Liver (tissue), 9 donors: ENCODE data around the gene EPS8. TPM values are rescaled to one million over a fixed set of nuclear protein-coding genes. Genes with fewer than 3 reads are reported as not detected.

Experiments
- DNase-seq: peaks from one replicate; pipeline ENCODE4 v3.0.0-alpha.2; 2017; ENCODE audit warnings: low spot score
- H3K27ac ChIP-seq, 2 donors: one replicate each; pipeline ENCODE4 v1.7.0; 2013; ENCODE audit warnings: inconsistent platforms in 2 of 2, low read length in 2 of 2, control low read depth in 1 of 2, low read depth in 1 of 2, mild to moderate bottlenecking in 1 of 2
- H3K27me3 ChIP-seq, 4 donors: one replicate each; pipeline versions ENCODE4 v1.6.1 to v1.7.0; 2013; ENCODE audit warnings: low read length in 3 of 4, inconsistent platforms in 1 of 4, mild to moderate bottlenecking in 1 of 4, moderate library complexity in 1 of 4; ENCODE audit not compliant: control insufficient read depth in 4 of 4, insufficient read depth in 4 of 4
- H3K36me3 ChIP-seq, 4 donors: one replicate each; pipeline versions ENCODE4 v1.6.1 to v1.7.0; 2013; ENCODE audit warnings: low read length in 3 of 4, mild to moderate bottlenecking in 3 of 4, low read depth in 1 of 4, moderate library complexity in 1 of 4; ENCODE audit not compliant: control insufficient read depth in 4 of 4, insufficient read depth in 3 of 4
- H3K4me1 ChIP-seq, 4 donors: one replicate each; pipeline versions ENCODE4 v1.6.1 to v1.7.0; 2013; ENCODE audit warnings: low read length in 3 of 4, mild to moderate bottlenecking in 3 of 4, moderate library complexity in 1 of 4; ENCODE audit not compliant: control insufficient read depth in 4 of 4, insufficient read depth in 4 of 4
- H3K4me3 ChIP-seq, 3 donors: one replicate each; pipeline versions ENCODE4 v1.6.1 to v1.7.0; 2013; ENCODE audit warnings: low read length in 3 of 3, control low read depth in 1 of 3, low read depth in 1 of 3, mild to moderate bottlenecking in 1 of 3
- H3K9ac ChIP-seq, 2 donors: one replicate each; pipeline ENCODE4 v1.7.0; 2013; ENCODE audit warnings: low read length in 2 of 2, mild to moderate bottlenecking in 2 of 2, moderate library complexity in 2 of 2, control low read depth in 1 of 2, low read depth in 1 of 2
- H3K9me3 ChIP-seq, 4 donors: one replicate each; pipeline versions ENCODE4 v1.6.1 to v1.7.0; 2013; ENCODE audit warnings: low read length in 3 of 4; ENCODE audit not compliant: control insufficient read depth in 4 of 4
- ATF3 ChIP-seq: IDR thresholded peaks from 2 replicates; pipeline ENCODE4 v1.6.1; 2016; ENCODE audit warnings: antibody characterized with exemption
- CTCF ChIP-seq: fragments of 150-350 bp; IDR thresholded peaks from 2 replicates; pipeline ENCODE4 v1.5.1; 2017; ENCODE audit warnings: improper control_type of control experiment, low read depth, low read length; ENCODE audit not compliant: missing input control
- FOXA1 ChIP-seq: IDR thresholded peaks from 2 replicates; pipeline ENCODE4 v1.6.1; 2016; ENCODE audit warnings: antibody characterized with exemption
- FOXA2 ChIP-seq: IDR thresholded peaks from 2 replicates; pipeline ENCODE4 v1.6.1; 2016; ENCODE audit warnings: antibody characterized with exemption
- GABPA ChIP-seq, 2 donors: IDR thresholded peaks in 1 of 2; conservative IDR thresholded peaks in 1 of 2; 2 replicates each; pipeline ENCODE4 v1.6.1; 2016; ENCODE audit warnings: antibody characterized with exemption in 2 of 2, mild to moderate bottlenecking in 1 of 2, moderate library complexity in 1 of 2
- MAX ChIP-seq: IDR thresholded peaks from 2 replicates; pipeline ENCODE4 v1.6.1; 2016; ENCODE audit warnings: antibody characterized with exemption
- NR2F2 ChIP-seq: IDR thresholded peaks from 2 replicates; pipeline ENCODE4 v1.6.1; 2016; ENCODE audit warnings: antibody characterized with exemption
- RAD21 ChIP-seq, 2 donors: IDR thresholded peaks; 2 replicates each; pipeline ENCODE4 v1.6.1; 2016; ENCODE audit warnings: antibody characterized with exemption in 2 of 2, mild to moderate bottlenecking in 2 of 2
- REST ChIP-seq: IDR thresholded peaks from 2 replicates; pipeline ENCODE4 v1.6.1; 2016; ENCODE audit warnings: antibody characterized with exemption, mild to moderate bottlenecking
- RXRA ChIP-seq, 2 donors: IDR thresholded peaks; 2 replicates each; pipeline ENCODE4 v1.6.1; 2017 to 2018; ENCODE audit warnings: antibody characterized with exemption in 2 of 2, mild to moderate bottlenecking in 1 of 2
- SP1 ChIP-seq: IDR thresholded peaks from 2 replicates; pipeline ENCODE4 v1.6.1; 2018; ENCODE audit warnings: antibody characterized with exemption, mild to moderate bottlenecking
- TAF1 ChIP-seq: conservative IDR thresholded peaks from 2 replicates; pipeline ENCODE4 v1.6.1; 2016; ENCODE audit warnings: antibody characterized with exemption, mild to moderate bottlenecking
- YY1 ChIP-seq: IDR thresholded peaks from 2 replicates; pipeline ENCODE4 v1.6.1; 2016; ENCODE audit warnings: antibody characterized with exemption, mild to moderate bottlenecking
- ZBTB33 ChIP-seq: IDR thresholded peaks from 2 replicates; pipeline ENCODE4 v1.6.1; 2016; ENCODE audit warnings: antibody characterized with exemption
- WGBS: extraction: QIAGEN DNeasy Blood & Tissue Kit; methylation state at CpG from one replicate; pipeline ENCODE4 v1.1.7; 2013; 5-methylcytosine and 5-hydroxymethylcytosine counted together
- polyA plus RNA-seq, 2 donors: library from polyadenylated mRNA; stranded (reverse) in 1 of 2; unstranded in 1 of 2; fragments of 200-250 nt in 1 of 2; fragments of >200 nt in 1 of 2; fragmentation: Nextera tagmentation in 1 of 2; extraction: Ambion mirVana in 1 of 2; gene quantifications; one replicate each; pipeline versions ENCODE4 v1.2.1 to v1.2.3, GENCODE V29; 2013 to 2015
- total RNA-seq, 2 donors: library from RNA; depleted of rRNA; stranded (reverse); fragments of >200 nt; gene quantifications; one replicate each; pipeline ENCODE4 v1.2.3, GENCODE V29; 2014
- donor health status: healthy.
- donor health status: healthy.
- donor health status: healthy.
- donor health status: healthy.
- donor health status: healthy.

Gene EPS8
- total and polyA plus RNA-seq, 4 donors: 13.7 to 40.2 (median 15.0) TPM

GRCh38 chr12:15662983-15663659, 126.1 kb downstream of the EPS8 start:
- no peak for DNase-seq
- H3K27me3 ChIP-seq: no peaks in the 10 kb centered on the region
- H3K27ac ChIP-seq: no peak overlapping the region
- no peak overlapping the region for H3K9ac ChIP-seq
- TF ChIP-seq SP1: no peak
- TF ChIP-seq YY1: no peak
- no peak for TF ChIP-seq MAX
- TF ChIP-seq RAD21 (IDR thresholded peaks at IDR 0.05): no peak
- no peak for TF ChIP-seq RXRA (IDR thresholded peaks at IDR 0.05)
- TF ChIP-seq FOXA2: no peak
- no peaks in the 10 kb centered on the region for H3K4me1 ChIP-seq
- H3K9me3 ChIP-seq: no peaks in the 10 kb centered on the region
- H3K4me3 ChIP-seq: no peak overlapping the region
- H3K36me3 ChIP-seq: peaks cover 4 to 18% (median 7%) of the 10 kb centered on the region in 4 donors
- 91% methylated on average over 5 of the region's 5 CpGs for WGBS

- peaks cover 6 to 25% (median 12%) of the 10 kb centered on the region in 4 donors for H3K36me3 ChIP-seq
- TF ChIP-seq FOXA1 (no peak), NR2F2 (no peak), REST (no peak), YY1 (no peak), SP1 (no peak), TAF1 (no peak), ZBTB33 (no peak), RXRA (IDR thresholded peaks at IDR 0.05) (no peak)
- DNase-seq: no peak
- no peaks in the 10 kb centered on the region for H3K4me1 ChIP-seq
- no peak overlapping the region for H3K27ac ChIP-seq
- H3K9ac ChIP-seq: no peak overlapping the region
- no peaks in the 10 kb centered on the region for H3K9me3 ChIP-seq
- 93% methylated on average over 3 of the region's 3 CpGs for WGBS
- H3K27me3 ChIP-seq: no peaks in the 10 kb centered on the region
- H3K4me3 ChIP-seq: no peak overlapping the region
Measured at GRCh38 chr12:15662303-15662980, 126.7 kb downstream of the EPS8 start.

- WGBS: 85% methylated on average over 2 of the region's 2 CpGs
- Histone ChIP-seq H3K27me3 (no peaks in the 10 kb centered on the region), H3K36me3 (peaks cover 1 to 28% (median 12%) of the 10 kb centered on the region in 4 donors), H3K4me1 (no peaks in the 10 kb centered on the region), H3K27ac (no peak overlapping the region), H3K9ac (no peak overlapping the region), H3K4me3 (no peak overlapping the region), H3K9me3 (no peaks in the 10 kb centered on the region)
- TF ChIP-seq MAX (no peak), FOXA1 (no peak), RAD21 (IDR thresholded peaks at IDR 0.05) (no peak), CTCF (no peak), GABPA (IDR thresholded peaks at IDR 0.05 in 1 of 2, conservative IDR thresholded peaks at IDR 0.05 in 1 of 2) (no peak), TAF1 (no peak), YY1 (no peak), RXRA (IDR thresholded peaks at IDR 0.05) (no peak), SP1 (no peak), ATF3 (no peak)
- DNase-seq: no peak
Measured at GRCh38 chr12:15651371-15651770, 137.8 kb downstream of the EPS8 start.
